Activated CD4-positive, CD25-positive, alpha-beta regulatory T cell treated with anti-CD3 and anti-CD28 coated beads, Interleukin-2, amount 50 U/mL, for 72 hours (primary cell): Measurements from ENCODE around the gene ECE1.

Source experiments
- DNase-seq: peaks from one replicate; pipeline ENCODE4 v3.0.0; 2021

ECE1 gene

GRCh38 chr1:21266119-21266774, 24.0 kb downstream of the ECE1 start:
- no peak for DNase-seq

GRCh38 chr1:21265644-21266043, 24.6 kb downstream of the ECE1 start:
- no peak for DNase-seq

- no peak for DNase-seq
Measured at GRCh38 chr1:21264898-21265297, 25.4 kb downstream of the ECE1 start.

- DNase-seq: no peak
Measured at GRCh38 chr1:21263653-21264225, 26.5 kb downstream of the ECE1 start.

GRCh38 chr1:21263052-21263429, 27.2 kb downstream of the ECE1 start:
- no peak for DNase-seq

- no peak for DNase-seq
Measured at GRCh38 chr1:21262293-21263051, 27.8 kb downstream of the ECE1 start.

GRCh38 chr1:21261551-21262292, 28.5 kb downstream of the ECE1 start:
- no peak for DNase-seq

GRCh38 chr1:21260405-21261125, 29.7 kb downstream of the ECE1 start:
- no peak for DNase-seq

- DNase-seq: no peak
Measured at GRCh38 chr1:21259316-21260076, 30.8 kb downstream of the ECE1 start.

GRCh38 chr1:21258331-21259134, 31.7 kb downstream of the ECE1 start:
- DNase-seq: no peak

- no peak for DNase-seq
Measured at GRCh38 chr1:21257431-21258135, 32.7 kb downstream of the ECE1 start.

- DNase-seq: no peak
Measured at GRCh38 chr1:21256776-21257175, 33.5 kb downstream of the ECE1 start.

- DNase-seq: no peak
Measured at GRCh38 chr1:21255943-21256320, 34.3 kb downstream of the ECE1 start.

- DNase-seq: peak; percentile 80
Measured at GRCh38 chr1:21255284-21255942, 34.9 kb downstream of the ECE1 start.

GRCh38 chr1:21254335-21254951, 35.8 kb downstream of the ECE1 start:
- DNase-seq: no peak

- no peak for DNase-seq
Measured at GRCh38 chr1:21251773-21252471, 38.3 kb downstream of the ECE1 start.

- no peak for DNase-seq
Measured at GRCh38 chr1:21249940-21250493, 40.2 kb downstream of the ECE1 start.

GRCh38 chr1:21247892-21248715, 42.2 kb downstream of the ECE1 start:
- DNase-seq: no peak
